Measurements from ENCODE around the gene GRB14. TPM values are rescaled to one million over a fixed set of nuclear protein-coding genes. Genes with fewer than 3 reads are reported as not detected.

Gene GRB14
- polyA plus RNA-seq, 1 of the 3 experiments (the other 2 are of a cell fraction), result 3.9 TPM

DNA sequence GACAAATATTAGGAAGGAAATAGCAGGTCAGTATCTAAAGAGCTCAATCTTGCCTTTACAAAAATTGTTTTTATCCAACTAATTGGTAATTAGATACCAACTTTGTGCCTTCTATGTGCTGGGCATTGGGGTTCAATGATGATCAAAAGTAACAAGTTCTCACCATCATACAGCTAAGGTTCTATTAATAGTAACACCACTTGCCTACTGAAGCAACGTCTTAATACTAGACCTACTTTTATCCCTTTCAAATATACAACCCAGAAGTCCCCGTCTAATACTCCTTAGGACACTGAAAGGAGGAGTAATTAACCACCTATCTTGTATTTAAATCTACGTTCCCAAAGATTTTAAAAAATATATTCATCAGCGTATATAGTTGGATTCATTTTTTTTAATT lies 59.3 kb downstream of the GRB14 start:
- H3K4me2 ChIP-seq, result no peak overlapping the region
- 94% methylated on average over 4 of the region's 4 CpGs for WGBS (ENCODE audit: low lambda C conversion rate)

DNA sequence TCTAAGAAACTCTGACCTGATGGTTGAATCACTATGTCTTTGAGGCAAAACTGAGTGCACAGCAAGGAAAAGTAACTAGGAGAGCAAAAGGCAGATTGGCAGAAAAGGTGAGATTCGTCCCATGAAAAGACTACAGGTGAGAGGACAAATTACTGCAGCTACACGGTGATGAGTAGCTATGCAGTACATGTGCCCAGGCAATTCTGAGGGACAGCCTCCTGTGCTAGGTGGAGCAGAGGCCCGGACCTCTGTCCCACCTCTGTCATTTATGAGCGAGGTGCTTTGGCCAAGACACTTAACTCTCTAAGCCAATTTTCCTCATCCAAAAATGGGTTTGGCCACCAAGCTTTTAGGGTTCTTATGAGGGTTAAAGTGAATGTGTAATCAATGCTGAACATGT lies 59.9 kb downstream of the GRB14 start:
- no peaks in the 10 kb centered on the region; a peak in 1 of 4 replicates for H3K4me1 ChIP-seq (ENCODE audit: control insufficient read depth in 1 of 2, insufficient read depth in 2 of 2, low read depth in 1 of 2, low read length in 1 of 2)
- H3K4me3 ChIP-seq (ENCODE audit: low read depth in 2 of 2, low read length in 1 of 2), result no peak overlapping the region
- no peaks in the 10 kb centered on the region for H3K9me3 ChIP-seq
- no peaks in the 10 kb centered on the region; the same call in 1 of the 2 replicates for H3K9me2 ChIP-seq
- peaks cover 0 to 4% of the 10 kb centered on the region in 2 experiments for H3K36me3 ChIP-seq (replicated peaks in 1 of 2; ENCODE audit: control insufficient read depth in 1 of 2, insufficient read depth in 2 of 2, low read length in 1 of 2)
- H3K4me2 ChIP-seq, result no peak overlapping the region
- H3K79me2 ChIP-seq (ENCODE audit: insufficient read depth), result no peaks in the 10 kb centered on the region; the same call in 1 of the 2 replicates
- CTCF ChIA-PET, result interaction anchor here (0.7 to 2.8 kb wide), 12 partner anchors 12 to 653 kb away, joined by 3 to 48 read pairs (median 10); no protein-coding TSS in a partner anchor
- 90% methylated on average over 2 of the region's 4 CpGs for WGBS (ENCODE audit: low lambda C conversion rate)
- TF ChIP-seq EP300 (IDR thresholded peaks at IDR 0.05; ENCODE audit: borderline replicate concordance in 1 of 2, low read depth in 1 of 2, low read length in 1 of 2) (no peak), POLR2AphosphoS5 (IDR thresholded peaks at IDR 0.05; ENCODE audit: low read depth, low read length) (no peak), TAF1 (IDR thresholded peaks at IDR 0.05; ENCODE audit: borderline replicate concordance, low read depth, low read length) (no peak), RXRA (IDR thresholded peaks at IDR 0.05; ENCODE audit: borderline replicate concordance, low read depth) (no peak), CHD2 (IDR thresholded peaks at IDR 0.05; ENCODE audit: low read length, partially characterized antibody) (no peak), EZH2phosphoT487 (IDR thresholded peaks at IDR 0.05; ENCODE audit: borderline replicate concordance, low read depth) (no peak), TCF12 (IDR thresholded peaks at IDR 0.05) (no peak), MXI1 (IDR thresholded peaks at IDR 0.05; ENCODE audit: low read depth, low read length) (no peak)
- TF ChIP-seq, protein P1, sequence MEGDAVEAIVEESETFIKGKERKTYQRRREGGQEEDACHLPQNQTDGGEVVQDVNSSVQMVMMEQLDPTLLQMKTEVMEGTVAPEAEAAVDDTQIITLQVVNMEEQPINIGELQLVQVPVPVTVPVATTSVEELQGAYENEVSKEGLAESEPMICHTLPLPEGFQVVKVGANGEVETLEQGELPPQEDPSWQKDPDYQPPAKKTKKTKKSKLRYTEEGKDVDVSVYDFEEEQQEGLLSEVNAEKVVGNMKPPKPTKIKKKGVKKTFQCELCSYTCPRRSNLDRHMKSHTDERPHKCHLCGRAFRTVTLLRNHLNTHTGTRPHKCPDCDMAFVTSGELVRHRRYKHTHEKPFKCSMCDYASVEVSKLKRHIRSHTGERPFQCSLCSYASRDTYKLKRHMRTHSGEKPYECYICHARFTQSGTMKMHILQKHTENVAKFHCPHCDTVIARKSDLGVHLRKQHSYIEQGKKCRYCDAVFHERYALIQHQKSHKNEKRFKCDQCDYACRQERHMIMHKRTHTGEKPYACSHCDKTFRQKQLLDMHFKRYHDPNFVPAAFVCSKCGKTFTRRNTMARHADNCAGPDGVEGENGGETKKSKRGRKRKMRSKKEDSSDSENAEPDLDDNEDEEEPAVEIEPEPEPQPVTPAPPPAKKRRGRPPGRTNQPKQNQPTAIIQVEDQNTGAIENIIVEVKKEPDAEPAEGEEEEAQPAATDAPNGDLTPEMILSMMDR (IDR thresholded peaks at IDR 0.05), result no peak
- TF ChIP-seq, protein P2, sequence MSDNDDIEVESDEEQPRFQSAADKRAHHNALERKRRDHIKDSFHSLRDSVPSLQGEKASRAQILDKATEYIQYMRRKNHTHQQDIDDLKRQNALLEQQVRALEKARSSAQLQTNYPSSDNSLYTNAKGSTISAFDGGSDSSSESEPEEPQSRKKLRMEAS (IDR thresholded peaks at IDR 0.05; ENCODE audit: low read depth), result no peak
- TF ChIP-seq, protein P3, sequence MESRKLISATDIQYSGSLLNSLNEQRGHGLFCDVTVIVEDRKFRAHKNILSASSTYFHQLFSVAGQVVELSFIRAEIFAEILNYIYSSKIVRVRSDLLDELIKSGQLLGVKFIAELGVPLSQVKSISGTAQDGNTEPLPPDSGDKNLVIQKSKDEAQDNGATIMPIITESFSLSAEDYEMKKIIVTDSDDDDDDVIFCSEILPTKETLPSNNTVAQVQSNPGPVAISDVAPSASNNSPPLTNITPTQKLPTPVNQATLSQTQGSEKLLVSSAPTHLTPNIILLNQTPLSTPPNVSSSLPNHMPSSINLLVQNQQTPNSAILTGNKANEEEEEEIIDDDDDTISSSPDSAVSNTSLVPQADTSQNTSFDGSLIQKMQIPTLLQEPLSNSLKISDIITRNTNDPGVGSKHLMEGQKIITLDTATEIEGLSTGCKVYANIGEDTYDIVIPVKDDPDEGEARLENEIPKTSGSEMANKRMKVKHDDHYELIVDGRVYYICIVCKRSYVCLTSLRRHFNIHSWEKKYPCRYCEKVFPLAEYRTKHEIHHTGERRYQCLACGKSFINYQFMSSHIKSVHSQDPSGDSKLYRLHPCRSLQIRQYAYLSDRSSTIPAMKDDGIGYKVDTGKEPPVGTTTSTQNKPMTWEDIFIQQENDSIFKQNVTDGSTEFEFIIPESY (IDR thresholded peaks at IDR 0.05; ENCODE audit: borderline replicate concordance, low read depth), result no peak
- H2AFZ ChIP-seq (ENCODE audit: low read depth), result no peak overlapping the region
- no peaks in the 10 kb centered on the region for H3K27me3 ChIP-seq (ENCODE audit: insufficient read depth)
- no peak overlapping the region for H3K9ac ChIP-seq
- no peak overlapping the region for H3K27ac ChIP-seq (ENCODE audit: low read depth in 2 of 2, low read length in 1 of 2)
- no peaks in the 10 kb centered on the region for H4K20me1 ChIP-seq (ENCODE audit: insufficient read depth)
- no peak for DNase-seq
- POLR2A ChIA-PET, result no interaction called here
- peaks cover 6% of the 10 kb centered on the region for H3F3A ChIP-seq (replicated peaks; ENCODE audit: insufficient read depth)

More for the DNA sequence above, 59.3 kb downstream of the GRB14 start:
- Histone ChIP-seq H3K27me3 (ENCODE audit: insufficient read depth) (no peaks in the 10 kb centered on the region), H3F3A (replicated peaks; ENCODE audit: insufficient read depth) (peaks cover 6% of the 10 kb centered on the region), H3K4me1 (ENCODE audit: control insufficient read depth in 1 of 2, insufficient read depth in 2 of 2, low read depth in 1 of 2, low read length in 1 of 2) (no peaks in the 10 kb centered on the region; a peak in 1 of 4 replicates), H3K27ac (ENCODE audit: low read depth in 2 of 2, low read length in 1 of 2) (no peak overlapping the region), H3K9me2 (no peaks in the 10 kb centered on the region; the same call in 1 of the 2 replicates), H3K9ac (no peak overlapping the region), H3K9me3 (no peaks in the 10 kb centered on the region), H3K4me3 (ENCODE audit: low read depth in 2 of 2, low read length in 1 of 2) (no peak overlapping the region), H4K20me1 (ENCODE audit: insufficient read depth) (no peaks in the 10 kb centered on the region), H3K79me2 (ENCODE audit: insufficient read depth) (no peaks in the 10 kb centered on the region; the same call in 1 of the 2 replicates), H3K36me3 (replicated peaks in 1 of 2; ENCODE audit: control insufficient read depth in 1 of 2, insufficient read depth in 2 of 2, low read length in 1 of 2) (peaks cover 0 to 4% of the 10 kb centered on the region in 2 experiments), H2AFZ (ENCODE audit: low read depth) (no peak overlapping the region)
- POLR2A ChIA-PET, result no interaction called here
- DNase-seq, result no peak
- TF ChIP-seq, protein P4, sequence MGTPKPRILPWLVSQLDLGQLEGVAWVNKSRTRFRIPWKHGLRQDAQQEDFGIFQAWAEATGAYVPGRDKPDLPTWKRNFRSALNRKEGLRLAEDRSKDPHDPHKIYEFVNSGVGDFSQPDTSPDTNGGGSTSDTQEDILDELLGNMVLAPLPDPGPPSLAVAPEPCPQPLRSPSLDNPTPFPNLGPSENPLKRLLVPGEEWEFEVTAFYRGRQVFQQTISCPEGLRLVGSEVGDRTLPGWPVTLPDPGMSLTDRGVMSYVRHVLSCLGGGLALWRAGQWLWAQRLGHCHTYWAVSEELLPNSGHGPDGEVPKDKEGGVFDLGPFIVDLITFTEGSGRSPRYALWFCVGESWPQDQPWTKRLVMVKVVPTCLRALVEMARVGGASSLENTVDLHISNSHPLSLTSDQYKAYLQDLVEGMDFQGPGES (IDR thresholded peaks at IDR 0.05; ENCODE audit: low read depth, low read length), result no peak
- no peak for TF ChIP-seq EP300 (IDR thresholded peaks at IDR 0.05; ENCODE audit: borderline replicate concordance in 1 of 2, low read depth in 1 of 2, low read length in 1 of 2)
- CTCF ChIA-PET, result interaction anchor here (0.7 to 2.8 kb wide), 7 partner anchors 12 to 158 kb away, joined by 3 to 48 read pairs (median 16); no protein-coding TSS in a partner anchor

All from SK-N-SH (cell line).